ENCODE results near the gene TAS2R38. TPM values are rescaled to one million over a fixed set of nuclear protein-coding genes. Genes with fewer than 3 reads are reported as not detected.

TAS2R38 gene
- not detected for total RNA-seq

DNA sequence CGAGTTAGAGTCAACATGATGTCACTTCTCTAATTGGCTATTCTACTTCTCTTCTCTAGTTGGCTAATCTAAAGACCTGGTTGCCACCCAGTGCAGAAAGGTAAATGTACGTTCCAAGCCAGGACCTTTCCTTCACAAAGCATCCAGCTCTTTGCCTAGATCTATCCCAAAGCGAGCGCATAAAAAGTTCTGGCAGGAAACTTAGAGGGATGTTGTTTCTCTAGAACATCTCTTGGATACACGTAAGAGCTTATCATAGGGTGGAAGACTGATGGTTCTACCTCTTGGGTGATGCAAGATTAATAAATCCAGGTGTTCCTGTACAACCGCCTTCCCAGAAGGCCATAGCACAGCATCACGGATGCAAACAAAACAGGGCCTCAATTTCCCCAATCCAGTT is at the start of gene TAS2R38:
TAS2R38 (minus strand) TSS at position 101 of the 400 bp plus-strand sequence; CDS start at position 17, 84 bp downstream.
- H3K4me3 Mint-ChIP-seq, result no peak within 1 kb of the TSS
- peaks cover 8% of the 10 kb centered on the region for H3K4me1 Mint-ChIP-seq
- no peak for DNase-seq
- no peaks in the 10 kb centered on the region for H3K36me3 Mint-ChIP-seq
- no peaks in the 10 kb centered on the region for H3K9me3 Mint-ChIP-seq (ENCODE audit: low read depth)
- no peaks in the 10 kb centered on the region for H3K27me3 Mint-ChIP-seq
- CTCF ChIA-PET, result interaction anchor here (1.1 kb wide), 1 partner anchor 328 kb away, joined by 3 read pairs; no protein-coding TSS in a partner anchor
- ATAC-seq, result no peak
- H3K27ac Mint-ChIP-seq, result no peak within 1 kb of the TSS

- Mint-ChIP-seq H3K4me1 (no peaks in the 10 kb centered on the region), H3K4me3 (no peak overlapping the region), H3K27me3 (peaks cover 10% of the 10 kb centered on the region), H3K36me3 (no peaks in the 10 kb centered on the region), H3K27ac (no peak overlapping the region), H3K9me3 (ENCODE audit: low read depth) (no peaks in the 10 kb centered on the region)
- CTCF ChIA-PET, result interaction anchor here (0.9 kb wide), 1 partner anchor 42 kb away, joined by 3 read pairs; no protein-coding TSS in a partner anchor
- ATAC-seq (no peak), DNase-seq (no peak)
Observed at GRCh38 chr7:142018154-142018553, 44.6 kb upstream of the TAS2R38 start.

- no peaks in the 10 kb centered on the region for H3K4me1 Mint-ChIP-seq
- CTCF ChIA-PET, result no interaction called here
- H3K27me3 Mint-ChIP-seq, result peaks cover 10% of the 10 kb centered on the region
- no peaks in the 10 kb centered on the region for H3K9me3 Mint-ChIP-seq (ENCODE audit: low read depth)
- no peaks in the 10 kb centered on the region for H3K36me3 Mint-ChIP-seq
- H3K27ac Mint-ChIP-seq, result no peak overlapping the region
- no peak overlapping the region for H3K4me3 Mint-ChIP-seq
- ATAC-seq (no peak), DNase-seq (no peak)
Observed at GRCh38 chr7:142017451-142017850, 43.9 kb upstream of the TAS2R38 start.

- Mint-ChIP-seq H3K27me3 (peaks cover 12% of the 10 kb centered on the region), H3K4me1 (no peaks in the 10 kb centered on the region), H3K36me3 (no peaks in the 10 kb centered on the region), H3K9me3 (ENCODE audit: low read depth) (no peaks in the 10 kb centered on the region), H3K27ac (no peak overlapping the region), H3K4me3 (no peak overlapping the region)
- no peak for DNase-seq
- no peak for ATAC-seq
- CTCF ChIA-PET, result interaction anchor here (1.0 to 2.1 kb wide), 3 partner anchors 15 to 37 kb away, joined by 4 to 8 read pairs (median 4); no protein-coding TSS in a partner anchor
Observed at GRCh38 chr7:142012825-142013511, 39.4 kb upstream of the TAS2R38 start.

GRCh38 chr7:142010952-142011548 is 37.5 kb upstream of the TAS2R38 start:
- Mint-ChIP-seq H3K4me1 (no peaks in the 10 kb centered on the region), H3K4me3 (no peak overlapping the region), H3K27me3 (peaks cover 14% of the 10 kb centered on the region), H3K36me3 (no peaks in the 10 kb centered on the region), H3K9me3 (ENCODE audit: low read depth) (no peaks in the 10 kb centered on the region), H3K27ac (no peak overlapping the region)
- CTCF ChIA-PET, result interaction anchor here (1.6 kb wide), 1 partner anchor 18 kb away, joined by 4 read pairs; no protein-coding TSS in a partner anchor
- ATAC-seq, result no peak
- no peak for DNase-seq

- peaks cover 9% of the 10 kb centered on the region for H3K27me3 Mint-ChIP-seq
- DNase-seq, result no peak
- no peaks in the 10 kb centered on the region for H3K4me1 Mint-ChIP-seq
- H3K4me3 Mint-ChIP-seq, result no peak overlapping the region
- CTCF ChIA-PET, result interaction anchor here (1.0 kb wide), 1 partner anchor 33 kb away, joined by 3 read pairs; no protein-coding TSS in a partner anchor
- no peak overlapping the region for H3K27ac Mint-ChIP-seq
- no peak for ATAC-seq
- H3K9me3 Mint-ChIP-seq (ENCODE audit: low read depth), result no peaks in the 10 kb centered on the region
- H3K36me3 Mint-ChIP-seq, result no peaks in the 10 kb centered on the region
Observed at GRCh38 chr7:142009187-142009586, 35.6 kb upstream of the TAS2R38 start.

DNA sequence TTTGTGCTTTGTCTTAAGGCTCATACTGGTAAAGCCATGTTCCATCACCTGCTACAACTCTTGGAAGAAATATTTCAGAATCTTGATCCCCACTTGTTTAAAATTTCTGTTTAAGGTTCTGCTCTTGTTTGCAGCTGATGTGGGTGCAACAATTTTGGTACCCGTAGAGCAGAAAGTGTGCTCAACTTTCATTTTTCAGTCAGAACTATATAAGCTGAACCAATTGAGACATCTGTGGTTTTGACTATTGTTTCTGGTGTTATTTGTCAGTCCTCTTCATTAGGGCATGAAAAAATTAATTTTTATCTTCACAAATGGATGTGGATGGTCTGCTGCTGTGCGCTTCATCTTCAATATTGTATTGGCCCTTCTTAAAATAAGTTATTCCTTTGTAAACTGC is 33.0 kb upstream of the TAS2R38 start:
- H3K4me3 Mint-ChIP-seq, result no peak overlapping the region
- DNase-seq (no peak), ATAC-seq (no peak)
- H3K9me3 Mint-ChIP-seq (ENCODE audit: low read depth), result no peaks in the 10 kb centered on the region
- H3K27me3 Mint-ChIP-seq, result peaks cover 13% of the 10 kb centered on the region
- no peak overlapping the region for H3K27ac Mint-ChIP-seq
- H3K36me3 Mint-ChIP-seq, result no peaks in the 10 kb centered on the region
- CTCF ChIA-PET, result interaction anchor here (0.8 kb wide), 1 partner anchor 30 kb away, joined by 3 read pairs; no protein-coding TSS in a partner anchor
- no peaks in the 10 kb centered on the region for H3K4me1 Mint-ChIP-seq

DNA sequence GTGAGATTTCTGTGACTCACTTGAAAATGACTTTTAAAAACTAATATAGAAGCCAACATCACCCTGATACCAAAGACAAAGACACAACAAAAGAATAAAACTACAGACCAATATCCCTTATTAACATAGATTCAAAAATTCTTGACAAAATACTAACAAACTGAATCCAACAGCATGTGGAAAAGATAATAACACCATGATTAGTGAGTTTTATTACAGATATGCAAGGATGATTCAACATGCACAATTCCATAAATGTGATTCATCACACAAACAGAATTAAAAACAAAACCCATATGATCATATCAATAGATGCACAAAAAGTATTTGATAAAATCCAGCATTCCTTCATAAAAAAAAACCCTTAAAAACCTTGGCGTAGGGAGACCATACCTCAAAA is 28.6 kb upstream of the TAS2R38 start:
- Mint-ChIP-seq H3K36me3 (no peaks in the 10 kb centered on the region), H3K9me3 (ENCODE audit: low read depth) (no peaks in the 10 kb centered on the region), H3K4me1 (no peaks in the 10 kb centered on the region), H3K27me3 (peaks cover 13% of the 10 kb centered on the region), H3K27ac (no peak overlapping the region), H3K4me3 (no peak overlapping the region)
- ATAC-seq, result no peak
- CTCF ChIA-PET, result no interaction called here
- no peak for DNase-seq

- Mint-ChIP-seq H3K27me3 (peaks cover 7% of the 10 kb centered on the region), H3K36me3 (no peaks in the 10 kb centered on the region), H3K4me3 (no peak overlapping the region), H3K27ac (no peak overlapping the region), H3K4me1 (no peaks in the 10 kb centered on the region), H3K9me3 (ENCODE audit: low read depth) (no peaks in the 10 kb centered on the region)
- CTCF ChIA-PET, result no interaction called here
- DNase-seq (no peak), ATAC-seq (no peak)
Observed at GRCh38 chr7:142001163-142001874, 27.7 kb upstream of the TAS2R38 start.

GRCh38 chr7:142000244-142000643 is 26.7 kb upstream of the TAS2R38 start:
- no peaks in the 10 kb centered on the region for H3K9me3 Mint-ChIP-seq (ENCODE audit: low read depth)
- H3K36me3 Mint-ChIP-seq, result no peaks in the 10 kb centered on the region
- no peaks in the 10 kb centered on the region for H3K4me1 Mint-ChIP-seq
- ATAC-seq, result no peak
- no peak overlapping the region for H3K27ac Mint-ChIP-seq
- no peak for DNase-seq
- CTCF ChIA-PET, result no interaction called here
- H3K4me3 Mint-ChIP-seq, result no peak overlapping the region
- H3K27me3 Mint-ChIP-seq, result peaks cover 6% of the 10 kb centered on the region

DNA sequence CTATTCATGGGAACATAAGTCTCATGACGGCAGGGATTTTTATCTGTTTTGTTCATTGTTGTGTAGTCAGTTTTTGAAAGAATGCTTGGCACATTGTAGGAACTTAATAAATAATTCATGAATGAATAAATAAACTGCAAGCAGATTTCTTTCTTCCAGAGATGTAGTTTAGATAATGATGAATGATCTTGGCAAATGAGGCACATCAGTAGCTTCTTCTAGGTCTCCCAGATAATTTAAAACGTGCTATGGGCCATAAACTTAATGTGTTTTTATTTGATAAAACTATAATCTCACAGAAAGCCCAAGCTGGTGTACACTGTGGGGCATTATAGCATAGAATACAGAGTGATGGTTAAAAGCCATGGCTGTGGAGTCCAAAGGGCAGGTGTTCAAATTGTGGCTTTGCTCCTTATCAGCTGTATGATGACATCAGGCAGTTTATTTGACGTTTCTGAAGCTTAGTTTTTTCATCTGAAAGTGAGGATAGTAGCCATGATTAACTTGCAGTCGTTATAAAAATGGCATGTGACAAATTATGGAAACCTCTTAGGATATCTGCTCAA is 25.6 kb upstream of the TAS2R38 start:
- no peaks in the 10 kb centered on the region for H3K36me3 Mint-ChIP-seq

DNA sequence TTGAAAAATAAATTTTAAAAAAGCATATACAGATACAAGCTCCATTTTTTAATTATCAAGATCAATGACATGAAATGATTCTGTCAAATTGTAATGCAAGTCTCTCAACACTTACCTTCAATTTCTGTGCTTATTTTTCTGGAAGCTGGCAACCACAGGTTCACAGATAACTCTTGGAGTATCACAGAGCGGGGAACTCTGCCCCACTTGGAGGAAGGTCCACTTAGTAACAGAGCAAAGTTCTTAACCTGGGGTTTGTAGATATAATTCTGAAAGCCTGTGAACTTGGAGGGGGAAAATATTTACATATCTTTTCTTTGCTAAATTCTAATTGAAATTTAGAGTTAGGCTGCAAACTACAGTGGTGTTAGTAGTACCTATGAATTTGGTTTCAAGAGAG is 19.8 kb upstream of the TAS2R38 start:
- no peak overlapping the region for H3K27ac Mint-ChIP-seq
- H3K4me3 Mint-ChIP-seq, result no peak overlapping the region
- no peaks in the 10 kb centered on the region for H3K36me3 Mint-ChIP-seq
- H3K27me3 Mint-ChIP-seq, result no peaks in the 10 kb centered on the region
- H3K4me1 Mint-ChIP-seq, result peaks cover 6% of the 10 kb centered on the region
- H3K9me3 Mint-ChIP-seq (ENCODE audit: low read depth), result no peaks in the 10 kb centered on the region
- ATAC-seq (no peak), DNase-seq (no peak)
- CTCF ChIA-PET, result interaction anchor here (1.4 to 2.9 kb wide), 2 partner anchors 17 to 19 kb away, joined by 4 to 12 read pairs; no protein-coding TSS in a partner anchor

More for the DNA sequence above, 25.6 kb upstream of the TAS2R38 start:
- ATAC-seq (no peak), DNase-seq (no peak)
- Mint-ChIP-seq H3K27me3 (peaks cover 6% of the 10 kb centered on the region), H3K27ac (no peak overlapping the region), H3K4me1 (no peaks in the 10 kb centered on the region), H3K9me3 (ENCODE audit: low read depth) (no peaks in the 10 kb centered on the region), H3K4me3 (no peak overlapping the region)
- CTCF ChIA-PET, result no interaction called here

DNA sequence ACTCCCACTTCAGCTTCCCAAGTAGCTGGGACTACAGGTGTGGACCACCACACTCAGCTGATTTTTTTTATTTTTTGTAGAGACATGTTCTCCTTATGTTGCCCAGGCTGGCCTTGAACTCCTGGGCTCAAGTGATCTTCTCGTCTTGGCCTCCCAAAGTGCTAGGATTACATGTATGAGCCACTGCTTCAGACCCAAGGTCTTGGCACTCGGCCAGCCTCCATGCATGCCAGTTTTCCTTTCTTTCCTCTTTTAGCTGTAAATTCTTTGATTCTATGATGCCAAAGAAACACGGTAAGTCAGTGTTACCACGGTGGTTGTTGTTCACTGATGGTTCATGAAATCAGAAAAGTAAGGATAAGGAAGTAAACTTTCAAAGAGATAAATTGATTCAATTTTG is 19.1 kb upstream of the TAS2R38 start:
- Mint-ChIP-seq H3K4me1 (peaks cover 6% of the 10 kb centered on the region), H3K4me3 (no peak overlapping the region), H3K9me3 (ENCODE audit: low read depth) (no peaks in the 10 kb centered on the region), H3K36me3 (no peaks in the 10 kb centered on the region), H3K27me3 (no peaks in the 10 kb centered on the region), H3K27ac (no peak overlapping the region)
- no peak for ATAC-seq
- no peak for DNase-seq
- CTCF ChIA-PET, result interaction anchor here (1.4 to 2.9 kb wide), 2 partner anchors 17 to 19 kb away, joined by 4 to 12 read pairs; no protein-coding TSS in a partner anchor
